Heart left ventricle (tissue), 13 donors: ENCODE results near the gene C3AR1.

Experiments
- POLR2A ChIP-seq, 2 donors: fragments of 450-650 bp; IDR thresholded peaks; one replicate each; pipeline ENCODE4 v1.6.1; 2017; ENCODE audit warnings: antibody characterized with exemption in 2 of 2, mild to moderate bottlenecking in 2 of 2, moderate library complexity in 2 of 2
- TF ChIP-seq, protein P1 (sequence below), 12 donors: fragments of 200-600 bp; sonication (generic) in 4 of 12; IDR thresholded peaks; one replicate each; pipeline versions ENCODE4 v1.5.0 to v1.8.0; 2018 to 2022; ENCODE audit warnings: antibody characterized with exemption in 12 of 12, mild to moderate bottlenecking in 5 of 12
- donor health status: ischemic (EF 13 %, LVEDD 7.1; RV severe dilation, severe dysfunction).
- donor health status: DM: no; HTN: yes; CAD: no.
- donor health status: DM: no; HTN: no; CAD: no.
- donor health status: ischemic (EF 25% LVEDD 6.9; RV normal size, moderate dysfunction).
- donor health status: ischemic (EF 25% LVEDD 5.7; RV mildly dilated, moderate dysfunction).
- donor health status: ischemic (EF 35%, LVEDD 5.7; RV mildly dilated, moderate dysfunction).
- donor health status: nonischemic (EF 11% LVEDD 7.7; RV severe dilation, severe dysfunction).
- donor health status: DM: yes; HTN: yes; CAD: no.
- donor health status: PGD.
- donor health status: ischemic (EF 29% LVEDD 5.4; RV normal size, mild dysfunction).
- donor health status: nonischemic (EF 23%, LVEDD 6.1; RV moderate dilation, normal function).

- TF ChIP-seq, protein P1, sequence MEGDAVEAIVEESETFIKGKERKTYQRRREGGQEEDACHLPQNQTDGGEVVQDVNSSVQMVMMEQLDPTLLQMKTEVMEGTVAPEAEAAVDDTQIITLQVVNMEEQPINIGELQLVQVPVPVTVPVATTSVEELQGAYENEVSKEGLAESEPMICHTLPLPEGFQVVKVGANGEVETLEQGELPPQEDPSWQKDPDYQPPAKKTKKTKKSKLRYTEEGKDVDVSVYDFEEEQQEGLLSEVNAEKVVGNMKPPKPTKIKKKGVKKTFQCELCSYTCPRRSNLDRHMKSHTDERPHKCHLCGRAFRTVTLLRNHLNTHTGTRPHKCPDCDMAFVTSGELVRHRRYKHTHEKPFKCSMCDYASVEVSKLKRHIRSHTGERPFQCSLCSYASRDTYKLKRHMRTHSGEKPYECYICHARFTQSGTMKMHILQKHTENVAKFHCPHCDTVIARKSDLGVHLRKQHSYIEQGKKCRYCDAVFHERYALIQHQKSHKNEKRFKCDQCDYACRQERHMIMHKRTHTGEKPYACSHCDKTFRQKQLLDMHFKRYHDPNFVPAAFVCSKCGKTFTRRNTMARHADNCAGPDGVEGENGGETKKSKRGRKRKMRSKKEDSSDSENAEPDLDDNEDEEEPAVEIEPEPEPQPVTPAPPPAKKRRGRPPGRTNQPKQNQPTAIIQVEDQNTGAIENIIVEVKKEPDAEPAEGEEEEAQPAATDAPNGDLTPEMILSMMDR (IDR thresholded peaks at IDR 0.05), result no peak
- TF ChIP-seq POLR2A (IDR thresholded peaks at IDR 0.05), result no peak
These were observed 27.5 kb downstream of the C3AR1 start for GRCh38 chr12:8038659-8039114.
